Measurements from ENCODE around the gene CRIM1.

GRCh38 chr2:36597532-36598377, 242.2 kb downstream of the CRIM1 start, which contains the start of gene FEZ2:
- TF ChIP-seq CTCF (IDR thresholded peaks at IDR 0.05; ENCODE audit: borderline replicate concordance, extremely low read depth, low read length, poor library complexity, severe bottlenecking) (no peak), EZH2 (IDR thresholded peaks at IDR 0.05; ENCODE audit: borderline replicate concordance, low read depth, low read length, severe bottlenecking) (no peak)

Data from DND-41 (cell line).